Activated naive CD4-positive, alpha-beta T cell (primary cell): ENCODE data around the gene BPIFB6.

Source experiments
- DNase-seq, 4 experiments: peaks; one replicate each; lab custom pipeline; 2025; lab: John Stamatoyannopoulos, UW

BPIFB6 gene

GRCh38 chr20:33031531-33031930 lies at the start of gene BPIFB6:
BPIFB6 (plus strand) TSS chr20:33031648; CDS start chr20:33031648, 0 bp downstream.
- DNase-seq, result no peak

DNA sequence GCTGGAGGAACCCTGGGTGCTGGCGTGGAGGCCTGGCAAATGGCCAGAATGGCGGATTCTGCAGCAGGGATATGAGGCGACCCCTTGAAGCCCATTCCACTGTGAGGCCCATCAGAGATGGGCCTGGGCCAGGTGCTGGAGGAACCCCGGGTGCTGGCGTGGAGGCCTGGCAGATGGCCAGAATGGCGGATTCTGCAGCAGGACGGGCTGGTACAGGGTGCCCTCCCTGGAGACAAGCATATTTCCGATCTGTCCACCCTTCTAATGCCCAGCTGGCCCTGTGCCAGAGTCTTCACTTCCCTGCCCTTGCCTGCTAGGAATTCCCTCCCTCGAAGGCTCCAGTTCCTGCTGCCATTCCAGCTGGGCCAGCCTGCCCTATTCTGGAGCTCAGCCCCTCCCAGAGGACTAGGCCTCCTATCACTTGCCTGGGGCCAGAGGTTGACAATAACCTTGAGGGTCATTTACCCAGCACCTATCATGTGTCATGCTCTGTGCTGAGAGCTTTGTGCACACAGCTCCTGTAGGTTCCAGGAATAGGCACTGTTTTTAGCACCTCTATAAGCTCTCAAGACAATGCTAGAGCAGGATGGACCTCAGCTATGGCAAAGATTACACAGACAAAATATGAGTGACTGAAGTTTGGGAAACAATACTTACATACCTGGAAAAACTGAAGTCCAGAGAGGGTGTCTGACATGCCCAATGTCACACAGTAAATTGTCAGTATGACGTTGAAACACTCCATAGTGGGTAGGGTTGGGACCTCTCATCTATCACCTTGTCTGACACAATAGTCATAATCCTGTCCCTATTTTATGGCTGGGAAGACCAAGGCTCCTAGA lies 48.6 kb upstream of the BPIFB6 start:
- DNase-seq, result no peak

- no peak for DNase-seq
Measured at GRCh38 chr20:32983459-32984112, 47.9 kb upstream of the BPIFB6 start.

DNA sequence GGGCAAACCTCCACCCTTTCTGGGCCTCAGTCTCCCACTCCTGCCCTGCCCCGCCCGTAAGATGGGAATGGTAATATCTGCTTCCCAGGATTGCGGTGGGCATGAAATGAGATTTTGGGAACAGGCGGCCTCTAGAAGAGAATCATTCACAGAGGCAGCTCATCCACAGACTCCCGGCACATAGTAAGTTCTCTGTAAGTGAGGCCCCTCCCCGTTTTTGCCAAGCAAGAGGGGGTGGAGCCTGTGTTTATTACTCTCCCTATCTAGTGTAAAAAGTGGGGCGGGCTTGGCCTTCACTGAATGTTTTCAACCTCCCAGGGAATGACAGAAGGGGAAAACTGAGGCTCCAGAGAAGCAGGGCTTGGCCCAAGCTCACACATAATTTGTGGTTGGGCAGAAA lies 47.3 kb upstream of the BPIFB6 start:
- DNase-seq, result no peak

DNA sequence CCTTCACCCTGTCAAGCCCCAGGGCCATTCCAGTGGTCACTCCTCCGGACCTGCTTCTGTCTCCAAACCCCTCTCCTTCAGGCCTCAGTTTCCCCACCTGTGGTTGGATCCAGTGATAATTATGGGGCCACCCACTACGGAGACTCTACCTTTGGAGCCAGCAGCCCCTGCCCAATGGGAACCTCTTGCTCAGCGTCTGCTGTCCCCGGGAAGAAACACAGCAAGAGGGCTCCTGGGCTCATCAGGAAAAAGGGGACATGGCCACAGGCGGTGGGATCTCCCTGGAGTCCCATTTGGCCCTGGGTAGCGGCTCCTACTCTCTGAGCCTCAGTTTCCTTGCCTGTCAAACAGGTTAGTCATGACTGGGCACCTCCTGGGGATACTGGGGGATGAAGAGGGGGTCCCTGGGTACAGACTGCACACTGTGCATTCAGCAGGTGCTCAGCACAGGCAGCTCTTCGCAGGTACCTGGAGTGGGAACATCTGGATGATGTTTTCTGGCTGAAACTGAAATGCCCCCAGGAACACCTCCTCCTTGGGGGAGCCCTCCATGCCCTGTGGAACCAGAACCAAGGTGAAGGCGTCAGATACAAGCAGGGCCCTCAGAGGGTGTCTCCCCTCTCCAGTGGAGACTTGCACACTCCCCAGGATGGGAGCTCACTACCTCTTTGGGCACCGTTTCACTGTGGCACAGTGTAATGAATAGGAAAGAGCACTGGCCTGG lies 46.7 kb upstream of the BPIFB6 start:
- DNase-seq, result no peak

DNA sequence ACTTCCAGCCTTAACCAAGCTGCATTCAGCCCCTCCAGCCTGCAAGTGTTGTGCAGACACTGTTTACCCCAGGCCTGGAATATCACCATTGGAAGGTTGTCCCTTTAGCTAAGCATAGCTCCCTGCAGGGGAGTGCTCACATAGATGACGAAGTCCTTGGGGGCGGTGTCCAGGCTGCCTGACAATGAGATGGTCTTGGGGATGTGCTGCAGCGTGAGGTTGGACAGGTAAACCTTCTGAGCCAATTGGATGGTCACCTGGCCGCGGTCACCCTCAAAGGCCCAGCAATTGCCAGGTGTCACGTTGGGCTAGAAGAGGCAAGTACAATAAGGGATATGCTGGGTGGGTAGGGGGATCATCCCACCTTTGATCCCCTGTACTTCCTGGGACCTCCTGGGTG lies 45.9 kb upstream of the BPIFB6 start:
- no peak for DNase-seq

- DNase-seq, result no peak
Measured at GRCh38 chr20:32986331-32986966, 45.0 kb upstream of the BPIFB6 start.

DNA sequence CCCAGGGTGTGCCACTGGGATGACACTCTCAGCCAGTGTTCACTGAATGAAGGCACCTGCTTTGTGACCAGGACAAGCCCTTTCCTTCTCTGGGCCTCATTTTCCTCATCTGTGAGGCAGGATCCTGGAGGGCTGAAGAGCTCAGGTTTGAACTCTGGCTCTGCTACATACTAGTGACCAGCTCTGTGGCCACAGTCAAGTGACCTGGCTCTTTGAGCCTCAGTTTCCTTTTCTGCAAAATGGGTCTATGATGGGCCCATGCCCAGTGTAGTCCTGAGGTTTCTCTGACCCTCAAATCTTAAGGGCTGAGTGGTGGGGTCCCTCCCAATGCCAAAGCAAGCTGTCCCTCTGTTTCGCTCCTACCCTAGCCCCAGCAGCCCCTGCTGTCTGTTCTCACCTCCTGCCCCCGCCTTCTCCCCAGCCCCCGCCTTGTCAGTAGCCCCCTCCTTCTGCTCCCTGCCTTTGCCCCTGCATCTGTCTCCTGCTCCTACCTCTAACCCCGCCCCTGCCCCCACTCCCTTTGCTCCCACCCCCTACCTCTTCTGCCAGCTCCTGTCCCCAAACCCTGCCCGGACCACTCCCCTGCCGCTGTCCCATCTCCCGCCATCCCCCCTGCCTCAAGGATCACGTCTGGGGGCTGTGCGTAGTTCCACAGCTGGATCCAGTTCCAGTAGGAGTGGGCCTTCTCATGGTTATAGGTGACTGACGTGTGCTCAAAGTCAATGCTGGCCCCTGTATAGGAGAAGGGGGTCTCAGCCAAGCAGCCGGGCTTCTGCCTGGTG lies 44.2 kb upstream of the BPIFB6 start:
- no peak for DNase-seq

DNA sequence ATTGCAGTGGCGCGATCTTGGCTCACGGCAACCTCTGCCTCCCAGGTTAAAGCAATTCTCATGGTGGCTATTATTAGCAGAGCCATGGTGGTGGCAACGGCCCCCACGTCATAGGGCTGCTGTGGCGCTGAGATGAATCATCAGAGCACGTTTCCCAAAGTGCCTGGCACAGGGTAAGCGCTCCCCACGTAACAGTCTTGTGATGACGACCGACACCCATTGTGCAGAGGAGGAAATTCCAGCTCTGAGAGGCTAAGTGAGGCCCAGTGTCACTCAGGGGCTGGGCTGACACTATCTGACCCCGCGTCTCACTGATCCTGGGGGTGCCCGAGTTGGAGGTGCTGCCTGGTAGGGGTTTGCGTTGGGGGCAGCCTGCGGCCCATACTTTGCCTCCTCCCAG lies 43.4 kb upstream of the BPIFB6 start:
- DNase-seq, result no peak

DNA sequence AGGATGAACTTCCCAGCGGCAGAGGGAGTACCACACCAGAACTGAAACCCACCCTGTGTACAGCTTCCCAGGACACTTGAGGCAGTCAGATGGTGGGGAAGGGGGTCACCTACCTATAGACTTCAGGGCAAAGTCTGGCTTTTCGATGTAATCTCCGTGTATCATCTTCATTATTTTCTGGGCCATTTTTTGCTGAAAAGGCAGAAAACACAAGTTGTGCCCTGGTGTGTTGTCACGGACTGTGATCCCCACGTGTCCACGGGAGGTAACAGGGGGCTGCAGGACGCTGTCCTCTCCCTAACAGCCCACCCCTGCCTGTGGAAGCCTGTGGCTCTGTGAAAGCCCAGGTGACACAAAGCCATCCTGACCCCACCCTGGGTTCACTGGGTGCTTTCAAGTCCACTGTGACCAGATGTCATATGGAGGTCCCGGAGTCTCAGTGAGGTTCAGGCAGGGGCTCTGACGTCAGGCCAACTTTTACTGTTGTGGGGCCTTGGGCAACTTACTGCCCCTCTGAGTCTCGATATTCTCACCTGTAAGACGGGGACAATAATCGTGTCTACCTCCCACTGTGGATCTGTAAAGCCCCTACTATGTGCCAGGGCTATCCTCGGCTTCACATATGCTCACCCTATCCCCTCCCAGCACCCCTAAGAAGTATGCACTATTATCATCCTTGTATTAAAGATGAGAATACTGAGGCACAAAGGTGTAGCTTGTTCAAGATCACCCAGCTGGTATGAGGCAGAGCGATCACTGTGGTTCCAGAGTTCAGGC lies 41.8 kb upstream of the BPIFB6 start:
- no peak for DNase-seq

DNA sequence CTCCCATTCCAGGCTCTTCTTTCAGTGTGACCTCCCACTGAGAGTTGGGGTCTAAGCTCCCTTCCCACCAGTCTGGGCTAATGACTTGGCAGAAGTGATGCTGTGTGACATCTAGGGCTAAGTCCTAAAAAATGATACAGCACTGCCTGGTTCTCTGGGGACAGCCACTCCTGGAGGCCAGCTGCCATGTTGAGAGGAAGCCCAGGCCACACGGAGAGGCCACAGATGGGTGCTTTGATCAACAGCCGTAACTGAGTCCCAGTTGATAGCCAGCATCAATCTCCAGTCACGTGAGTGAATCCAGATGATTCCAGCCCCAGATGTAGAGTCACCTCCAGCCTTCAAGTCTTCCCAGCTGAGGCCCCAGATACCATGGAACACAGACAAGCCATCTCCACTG lies 41.0 kb upstream of the BPIFB6 start:
- no peak for DNase-seq

- DNase-seq, result no peak
Measured at GRCh38 chr20:32991383-32991782, 40.1 kb upstream of the BPIFB6 start.

GRCh38 chr20:32991792-32992641 lies 39.4 kb upstream of the BPIFB6 start:
- no peak for DNase-seq

DNA sequence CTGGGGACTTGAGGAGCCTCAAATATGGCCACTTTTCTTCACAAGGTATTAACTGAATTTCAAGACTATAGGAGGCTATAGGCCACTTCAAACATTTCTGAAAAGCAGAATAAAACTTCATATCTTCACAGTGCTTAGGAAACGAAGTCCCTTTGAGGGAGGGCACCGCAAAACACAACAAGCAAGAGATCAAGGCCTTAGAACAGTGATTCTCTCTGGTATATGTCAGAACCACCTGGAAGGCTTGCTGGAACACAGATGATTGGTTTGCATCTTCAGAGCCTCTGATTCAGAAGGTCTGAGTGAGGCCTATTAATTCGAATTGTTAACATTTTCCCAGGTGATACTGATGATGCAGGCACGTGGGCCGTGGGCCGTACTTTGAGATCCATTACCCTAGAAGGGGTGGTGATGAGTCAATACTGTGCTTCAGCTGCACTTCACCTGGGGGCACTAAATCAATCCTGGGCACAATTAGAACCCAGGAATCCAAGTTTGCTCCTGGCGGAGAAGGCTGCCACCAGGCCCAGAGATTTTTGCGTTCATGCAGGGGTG lies 37.9 kb upstream of the BPIFB6 start:
- DNase-seq, result no peak

DNA sequence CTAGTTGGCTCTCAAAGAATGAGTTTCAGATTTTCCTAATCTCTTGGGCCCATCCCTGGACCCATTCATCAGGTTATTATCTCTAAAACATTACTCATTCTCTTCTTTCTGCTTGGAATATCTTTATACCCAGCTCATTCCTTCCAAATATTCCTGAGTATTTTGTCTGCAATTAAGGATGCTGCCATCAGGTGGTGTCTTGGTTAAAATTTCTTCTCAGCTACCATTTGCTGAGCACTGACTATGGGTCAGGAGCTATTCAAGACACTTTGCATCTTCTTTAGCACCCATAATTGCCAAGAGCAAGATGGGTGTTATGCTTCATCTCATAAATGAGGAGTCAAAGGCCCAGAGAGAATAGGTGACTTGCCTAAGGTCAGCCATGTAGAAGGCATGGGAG lies 35.6 kb upstream of the BPIFB6 start:
- no peak for DNase-seq

- no peak for DNase-seq
Measured at GRCh38 chr20:32997431-32997830, 34.0 kb upstream of the BPIFB6 start.

- no peak for DNase-seq
Measured at GRCh38 chr20:32999603-33000250, 31.7 kb upstream of the BPIFB6 start.

- DNase-seq, result no peak
Measured at GRCh38 chr20:33000802-33001466, 30.5 kb upstream of the BPIFB6 start.
